HL-60 (cell line): Measurements from ENCODE around the gene EIF4ENIF1.

Experiments used
- CTCF ChIP-seq: IDR thresholded peaks from one replicate; pipeline ENCODE4 v1.5.1; 2011; ENCODE audit warnings: low read length, control low read depth, inconsistent platforms; ENCODE audit not compliant: insufficient read depth
- REST ChIP-seq: IDR thresholded peaks from 2 replicates; pipeline ENCODE4 v1.6.1; 2012; ENCODE audit warnings: low read depth; ENCODE audit not compliant: insufficient replicate concordance

- TF ChIP-seq CTCF = no peak
- no peak for TF ChIP-seq REST
Measured at GRCh38 chr22:31492151-31492550, 2.5 kb upstream of the EIF4ENIF1 start.
